GM12801 (cell line): Measurements from ENCODE around the gene RAB11A.

ENCODE experiments used
- TF ChIP-seq, protein P1 (sequence below): IDR thresholded peaks from one replicate; pipeline ENCODE4 v1.5.1; 2011; ENCODE audit warnings: control low read depth; ENCODE audit not compliant: insufficient read length; ENCODE audit errors: extremely low read depth

Gene RAB11A

GRCh38 chr15:65927545-65927944 is 58.3 kb downstream of the RAB11A start:
- TF ChIP-seq, protein P1, sequence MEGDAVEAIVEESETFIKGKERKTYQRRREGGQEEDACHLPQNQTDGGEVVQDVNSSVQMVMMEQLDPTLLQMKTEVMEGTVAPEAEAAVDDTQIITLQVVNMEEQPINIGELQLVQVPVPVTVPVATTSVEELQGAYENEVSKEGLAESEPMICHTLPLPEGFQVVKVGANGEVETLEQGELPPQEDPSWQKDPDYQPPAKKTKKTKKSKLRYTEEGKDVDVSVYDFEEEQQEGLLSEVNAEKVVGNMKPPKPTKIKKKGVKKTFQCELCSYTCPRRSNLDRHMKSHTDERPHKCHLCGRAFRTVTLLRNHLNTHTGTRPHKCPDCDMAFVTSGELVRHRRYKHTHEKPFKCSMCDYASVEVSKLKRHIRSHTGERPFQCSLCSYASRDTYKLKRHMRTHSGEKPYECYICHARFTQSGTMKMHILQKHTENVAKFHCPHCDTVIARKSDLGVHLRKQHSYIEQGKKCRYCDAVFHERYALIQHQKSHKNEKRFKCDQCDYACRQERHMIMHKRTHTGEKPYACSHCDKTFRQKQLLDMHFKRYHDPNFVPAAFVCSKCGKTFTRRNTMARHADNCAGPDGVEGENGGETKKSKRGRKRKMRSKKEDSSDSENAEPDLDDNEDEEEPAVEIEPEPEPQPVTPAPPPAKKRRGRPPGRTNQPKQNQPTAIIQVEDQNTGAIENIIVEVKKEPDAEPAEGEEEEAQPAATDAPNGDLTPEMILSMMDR, result no peak

GRCh38 chr15:65929573-65929972 is 60.3 kb downstream of the RAB11A start:
- TF ChIP-seq, protein P1, result no peak

- TF ChIP-seq, protein P1, result no peak
Measured at GRCh38 chr15:65930134-65930533, 60.8 kb downstream of the RAB11A start.

- TF ChIP-seq, protein P1, result no peak
Measured at GRCh38 chr15:65931221-65931620, 61.9 kb downstream of the RAB11A start.

- TF ChIP-seq, protein P1, result no peak
Measured at GRCh38 chr15:65935391-65935790, 66.1 kb downstream of the RAB11A start.

DNA sequence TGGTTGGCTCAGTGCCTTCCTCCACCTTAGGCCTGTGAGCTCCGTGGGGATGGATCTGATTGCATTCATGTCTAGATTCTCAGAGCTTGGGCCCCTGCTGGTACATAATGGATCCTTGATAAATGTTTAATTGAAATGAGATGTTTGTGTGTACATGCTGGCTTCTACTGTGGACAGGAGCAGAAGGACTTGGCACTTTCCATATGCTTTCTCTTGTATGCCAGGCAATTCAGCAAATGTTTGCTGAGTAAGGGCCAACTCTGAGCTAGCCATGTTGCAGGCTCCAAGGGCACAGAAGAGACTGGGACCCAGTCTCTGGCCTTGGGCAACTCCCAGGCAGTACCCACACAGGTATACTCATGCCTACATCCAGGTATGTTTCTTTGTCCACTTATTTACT is 67.0 kb downstream of the RAB11A start:
- TF ChIP-seq, protein P1, result no peak

GRCh38 chr15:65937054-65937453 is 67.8 kb downstream of the RAB11A start:
- TF ChIP-seq, protein P1, result no peak

DNA sequence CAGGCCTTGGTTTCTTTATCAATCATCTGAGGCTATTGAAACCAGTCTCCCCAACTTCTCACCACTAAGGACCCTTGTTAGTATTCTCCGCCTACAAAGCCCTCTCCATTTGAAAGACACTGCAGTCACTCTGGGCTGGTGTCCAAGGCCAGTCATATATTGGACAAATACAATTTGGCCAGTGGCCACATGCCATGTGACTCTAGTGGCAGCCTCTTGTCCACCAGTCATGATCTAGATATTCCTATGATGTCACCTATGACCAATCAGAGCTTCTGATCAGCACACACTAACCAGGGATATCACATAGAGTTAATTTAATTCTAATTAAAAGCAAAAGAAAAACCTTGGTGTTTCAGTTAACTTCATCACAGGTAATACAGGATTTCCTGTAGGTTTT is 68.2 kb downstream of the RAB11A start:
- TF ChIP-seq, protein P1, result no peak
